ENCODE measurements around the gene TEAD4. TPM values are rescaled to one million over a fixed set of nuclear protein-coding genes. Genes with fewer than 3 reads are reported as not detected.

Gene TEAD4
- polyA plus RNA-seq, 3 donors: 18.6 to 20.4 (median 19.2) TPM

DNA sequence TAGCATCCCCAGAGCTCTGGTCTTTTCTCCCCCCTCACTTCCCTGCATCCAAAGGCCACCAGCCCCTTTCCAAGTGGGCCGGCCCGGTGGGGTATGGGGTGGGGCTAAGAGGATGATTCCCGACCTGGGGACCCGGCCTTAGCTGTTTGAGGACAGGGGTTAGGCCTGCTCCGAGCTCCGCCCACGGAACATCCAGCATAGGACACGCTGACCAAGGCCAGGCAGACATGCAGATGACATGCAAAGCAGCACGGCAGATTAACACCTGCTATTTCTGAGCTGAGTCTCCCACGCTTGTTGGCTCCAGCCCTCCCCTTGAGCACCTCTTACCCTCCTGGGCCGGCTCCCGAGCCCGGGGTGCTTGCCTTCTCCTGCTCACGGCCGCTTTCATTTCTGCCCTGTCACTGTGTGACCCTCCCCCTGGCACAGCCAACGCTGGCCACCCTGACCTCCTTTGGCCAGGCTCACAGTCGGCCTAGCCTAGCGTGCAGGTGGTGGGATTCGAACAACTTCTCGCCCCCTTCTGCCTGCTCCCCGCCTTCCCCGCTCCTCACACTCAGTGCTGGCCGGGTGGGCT is 40.2 kb downstream of the TEAD4 start:
- no peak for DNase-seq (ENCODE audit: low read depth in 3 of 3, low spot score in 2 of 3)

- no peak for DNase-seq (ENCODE audit: low read depth in 3 of 3, low spot score in 2 of 3)
These were observed 41.5 kb downstream of the TEAD4 start for GRCh38 chr12:3000548-3001275.

- DNase-seq (ENCODE audit: low read depth in 3 of 3, low spot score in 2 of 3): no peak
These were observed 43.4 kb downstream of the TEAD4 start for GRCh38 chr12:3002646-3003045.

GRCh38 chr12:3003357-3003992 is 44.3 kb downstream of the TEAD4 start:
- no peak for DNase-seq (ENCODE audit: low read depth in 3 of 3, low spot score in 2 of 3)

DNA sequence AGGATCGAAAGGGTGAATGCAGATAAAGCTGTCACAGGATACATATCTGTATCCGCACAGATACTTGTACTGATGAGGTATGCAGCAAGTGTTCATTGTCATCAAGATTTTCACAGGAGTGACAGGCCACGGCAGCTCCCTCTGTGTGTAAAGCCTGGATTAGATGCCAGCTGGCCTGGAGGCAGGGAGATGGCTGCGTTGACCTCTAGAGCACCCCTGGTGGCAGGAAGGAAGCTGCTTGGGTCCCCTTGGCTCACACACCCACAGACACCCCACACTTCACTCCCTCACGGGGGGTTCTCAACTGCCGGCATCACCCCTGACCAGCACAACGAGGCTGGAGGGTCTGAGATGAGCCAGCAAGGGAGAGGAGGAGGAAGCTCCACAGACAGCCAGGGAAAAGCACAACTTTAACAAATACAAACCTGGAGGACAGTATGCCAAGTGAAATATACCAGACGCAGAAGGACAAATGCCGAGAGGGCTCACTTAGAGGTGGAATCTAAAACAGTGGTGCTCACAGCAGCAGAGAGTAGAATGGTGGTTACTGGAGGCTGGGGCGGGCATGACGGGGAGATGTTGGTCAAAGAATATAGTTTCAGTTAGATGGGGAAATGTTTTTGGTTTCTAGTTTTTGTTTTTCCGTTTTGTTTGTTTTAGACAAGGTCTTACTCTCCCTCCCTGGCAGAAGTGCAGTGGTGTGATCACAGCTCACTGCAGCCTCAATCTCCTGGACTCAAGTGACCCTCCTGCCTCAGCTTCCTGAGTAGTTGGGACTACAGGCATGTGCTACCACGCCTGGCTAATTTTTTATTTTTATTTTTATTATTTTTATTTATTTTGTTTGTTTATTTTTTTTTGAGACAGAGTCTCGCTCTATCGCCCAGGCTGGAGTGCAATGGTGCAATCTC is 45.7 kb downstream of the TEAD4 start:
- DNase-seq (ENCODE audit: low read depth in 3 of 3, low spot score in 2 of 3): no peak

- DNase-seq (ENCODE audit: low read depth in 3 of 3, low spot score in 2 of 3): no peak
These were observed 46.5 kb downstream of the TEAD4 start for GRCh38 chr12:3005736-3006135.

DNA sequence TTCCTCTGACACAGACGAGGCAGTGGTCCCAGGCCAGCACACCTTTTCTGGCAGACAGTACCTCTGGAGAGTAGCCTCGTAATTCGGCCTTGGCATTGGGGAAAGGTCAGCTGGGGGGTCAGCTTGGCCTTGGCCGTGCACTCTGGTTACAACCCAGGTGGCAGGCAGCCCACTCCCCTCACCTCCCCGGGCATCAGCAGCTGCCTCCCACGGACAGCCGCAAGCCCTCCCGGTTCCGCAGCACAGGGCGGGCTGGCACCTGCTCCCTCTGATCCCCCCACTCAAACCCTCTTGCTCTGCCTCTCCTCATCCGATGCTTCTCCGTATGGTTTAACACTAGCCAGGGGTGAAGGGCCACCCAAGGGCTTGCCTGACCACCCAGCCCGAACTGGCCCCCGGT is 50.6 kb downstream of the TEAD4 start:
- no peak for DNase-seq (ENCODE audit: low read depth in 3 of 3, low spot score in 2 of 3)

DNA sequence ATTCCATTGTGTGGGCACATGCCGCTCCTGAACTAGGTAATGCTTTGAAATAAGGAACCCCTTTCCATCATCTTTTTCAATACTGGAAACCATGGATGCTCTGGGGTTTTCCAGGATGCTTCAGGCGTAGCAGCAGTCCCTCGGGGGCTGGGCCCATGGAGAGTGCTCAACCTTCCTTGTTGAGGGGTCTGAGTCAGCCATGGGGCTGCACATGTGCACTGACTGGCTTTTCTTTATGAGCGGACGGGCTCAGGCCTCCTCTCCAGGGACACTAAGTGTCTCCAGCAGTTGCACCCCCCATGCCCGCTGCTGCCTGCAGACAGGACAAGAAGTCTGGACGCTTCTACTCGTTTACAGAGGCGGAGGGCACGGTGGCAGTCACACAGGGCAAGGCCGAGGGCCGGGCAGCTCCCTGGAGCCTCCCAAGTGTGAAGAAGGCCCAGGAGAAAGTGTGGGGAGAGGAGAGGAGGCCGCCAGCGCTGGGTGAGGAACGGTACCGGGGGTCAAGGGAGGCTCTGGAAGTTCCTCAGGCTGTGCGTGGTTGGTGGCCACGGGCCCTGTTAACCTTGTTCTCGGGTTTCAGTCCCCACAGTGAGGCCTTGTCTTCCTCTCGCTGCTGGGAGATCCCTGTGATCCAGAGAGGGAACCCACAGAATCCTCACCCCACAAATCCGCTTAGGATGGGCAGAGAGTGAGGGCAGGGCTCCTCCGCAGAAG is 51.2 kb downstream of the TEAD4 start:
- DNase-seq (ENCODE audit: low read depth in 3 of 3, low spot score in 2 of 3): no peak

DNA sequence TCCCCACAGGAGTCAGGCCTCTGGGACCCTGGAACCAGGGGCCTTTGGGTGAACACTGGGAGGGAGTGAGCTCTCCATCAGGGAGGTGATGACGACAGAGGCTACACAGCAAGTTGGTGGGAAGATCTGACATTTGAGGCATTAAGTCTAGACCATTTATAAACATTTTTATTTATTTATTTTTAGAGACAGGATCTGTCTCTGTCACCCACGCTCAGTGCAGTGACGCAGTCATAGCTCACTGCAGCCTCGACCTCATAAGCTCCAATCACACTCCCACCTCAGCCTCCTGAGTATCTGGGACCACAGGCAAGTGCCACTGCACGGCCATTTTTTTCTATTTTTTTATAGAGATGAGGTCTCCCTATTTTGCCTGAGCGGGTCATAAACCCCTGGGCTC is 53.6 kb downstream of the TEAD4 start:
- DNase-seq (ENCODE audit: low read depth in 3 of 3, low spot score in 2 of 3): no peak

DNA sequence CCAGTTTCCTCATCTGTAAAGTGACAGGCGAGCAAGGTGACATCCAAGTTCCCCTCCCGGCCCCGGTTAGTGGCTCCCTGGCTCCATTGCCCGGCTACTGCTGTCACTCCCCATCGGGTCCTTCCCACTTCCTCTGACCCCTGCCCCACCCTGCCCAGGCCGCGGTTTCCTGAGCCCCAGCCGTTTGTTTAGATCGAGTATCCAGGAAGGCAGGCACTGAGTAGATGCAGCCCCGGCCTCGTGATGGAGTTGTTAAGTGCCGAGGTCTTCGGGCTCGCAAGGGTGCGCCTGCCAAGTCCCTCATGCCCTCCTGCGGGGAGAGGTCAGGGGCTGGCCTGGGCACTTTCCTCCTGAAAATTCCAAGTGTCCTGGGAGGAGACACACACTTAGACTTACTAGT is 55.4 kb downstream of the TEAD4 start:
- no peak for DNase-seq (ENCODE audit: low read depth in 3 of 3, low spot score in 2 of 3)

- DNase-seq (ENCODE audit: low read depth in 3 of 3, low spot score in 2 of 3): no peak
These were observed 56.2 kb downstream of the TEAD4 start for GRCh38 chr12:3015356-3015755.

DNA sequence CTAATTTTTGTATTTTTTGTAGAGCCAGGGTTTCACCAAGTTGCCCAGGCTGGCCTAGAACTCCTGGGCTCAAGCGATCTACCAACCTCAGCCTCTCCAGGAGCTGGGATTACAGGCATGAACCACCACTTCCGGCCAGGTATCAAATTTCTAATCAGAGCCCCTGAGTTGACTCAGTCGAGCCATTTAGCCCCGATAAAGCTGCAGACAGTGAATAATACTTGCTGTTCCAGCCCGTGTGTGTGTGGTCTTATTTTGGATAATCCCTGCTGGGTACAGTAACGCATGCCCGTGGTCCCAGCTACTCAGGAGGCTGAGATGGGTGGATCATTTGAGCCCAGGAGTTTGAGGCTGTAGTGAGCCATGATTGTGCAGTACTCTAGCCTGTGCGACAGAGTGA is 57.0 kb downstream of the TEAD4 start:
- no peak for DNase-seq (ENCODE audit: low read depth in 3 of 3, low spot score in 2 of 3)

DNA sequence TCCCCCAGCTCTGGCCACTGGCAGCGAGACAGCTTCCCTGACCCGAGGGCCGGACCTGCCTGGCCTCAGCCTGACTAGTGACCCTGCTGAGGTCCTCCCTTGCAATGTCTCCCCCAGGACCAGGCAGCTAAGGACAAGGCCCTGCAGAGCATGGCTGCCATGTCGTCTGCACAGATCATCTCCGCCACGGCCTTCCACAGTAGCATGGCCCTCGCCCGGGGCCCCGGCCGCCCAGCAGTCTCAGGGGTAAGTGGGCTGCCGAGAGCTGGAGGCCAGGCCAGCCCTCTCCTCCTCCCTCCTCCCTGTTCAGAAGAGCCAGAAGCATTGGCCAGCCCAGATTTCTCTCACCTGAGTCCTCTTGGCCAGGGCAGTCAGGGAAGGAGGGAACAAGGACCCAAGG is 58.1 kb downstream of the TEAD4 start:
- no peak for DNase-seq (ENCODE audit: low read depth in 3 of 3, low spot score in 2 of 3)

GRCh38 chr12:3018284-3019004 is 59.2 kb downstream of the TEAD4 start:
- no peak for DNase-seq (ENCODE audit: low read depth in 3 of 3, low spot score in 2 of 3)

- DNase-seq (ENCODE audit: low read depth in 3 of 3, low spot score in 2 of 3): no peak
These were observed 59.9 kb downstream of the TEAD4 start for GRCh38 chr12:3019005-3019680.

GRCh38 chr12:3020399-3020798 is 61.2 kb downstream of the TEAD4 start:
- DNase-seq (ENCODE audit: low read depth in 3 of 3, low spot score in 2 of 3): no peak

- no peak for DNase-seq (ENCODE audit: low read depth in 3 of 3, low spot score in 2 of 3)
These were observed 61.7 kb downstream of the TEAD4 start for GRCh38 chr12:3020850-3021435.

DNA sequence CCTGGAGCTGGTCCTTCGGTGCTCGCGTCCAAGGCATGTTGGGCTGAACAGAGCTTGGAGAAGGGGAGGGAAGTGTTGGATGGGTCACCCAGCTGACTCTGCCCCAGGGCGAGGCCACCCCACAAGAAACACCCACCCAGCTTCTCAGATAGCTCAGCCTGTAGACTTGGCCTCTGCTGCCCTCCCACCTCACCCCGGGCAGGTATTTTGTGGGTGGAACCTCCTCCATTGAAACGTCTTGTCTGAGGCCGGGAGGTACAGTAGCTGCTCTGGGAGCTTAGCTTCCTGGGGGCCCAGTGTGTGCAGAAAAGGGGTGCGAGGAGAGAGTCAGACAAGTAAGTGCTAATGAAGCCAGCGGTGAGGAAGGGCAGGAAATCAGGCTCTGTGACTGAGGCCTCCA is 63.2 kb downstream of the TEAD4 start:
- DNase-seq (ENCODE audit: low read depth in 3 of 3, low spot score in 2 of 3): no peak

- DNase-seq (ENCODE audit: low read depth in 3 of 3, low spot score in 2 of 3): no peak
These were observed 63.8 kb downstream of the TEAD4 start for GRCh38 chr12:3022961-3023360.
